Ectodermal cell (in vitro differentiated cells): Measurements from ENCODE around the gene CFAP99.
"Not testable (repeated sequence)": the region's sequence is repeated elsewhere in the genome, so short reads cannot be mapped to it uniquely, and the experiment has no call there.

Source experiments
- H3K27ac ChIP-seq: 2 replicates; pipeline ENCODE4 v1.7.0; 2013; ENCODE audit warnings: mild to moderate bottlenecking, low read depth, low read length; ENCODE audit not compliant: insufficient read depth, poor library complexity, severe bottlenecking
- H3K27me3 ChIP-seq: 2 replicates; pipeline ENCODE4 v1.7.0; 2013; ENCODE audit warnings: mild to moderate bottlenecking, low read length; ENCODE audit not compliant: insufficient read depth, control insufficient read depth, poor library complexity, severe bottlenecking
- H3K36me3 ChIP-seq: one replicate; pipeline ENCODE4 v1.7.0; 2013; ENCODE audit warnings: low read length; ENCODE audit not compliant: control insufficient read depth, insufficient read depth
- H3K4me1 ChIP-seq: one replicate; pipeline ENCODE4 v1.7.0; 2013; ENCODE audit warnings: low read length; ENCODE audit not compliant: control insufficient read depth, insufficient read depth
- H3K4me3 ChIP-seq: 2 replicates; pipeline ENCODE4 v1.7.0; 2013; ENCODE audit warnings: low read depth, low read length, control low read depth; ENCODE audit not compliant: insufficient read depth
- H3K9me3 ChIP-seq: 2 replicates; pipeline ENCODE4 v1.7.0; 2013; ENCODE audit warnings: mild to moderate bottlenecking, low read length, moderate library complexity; ENCODE audit not compliant: control insufficient read depth
- WGBS, 2 experiments: methylation state at CpG; one replicate each; pipeline ENCODE4 v1.1.7; 2013; ENCODE audit warnings: missing lambda C conversion rate in 2 of 2; 5-methylcytosine and 5-hydroxymethylcytosine counted together

Gene CFAP99

DNA sequence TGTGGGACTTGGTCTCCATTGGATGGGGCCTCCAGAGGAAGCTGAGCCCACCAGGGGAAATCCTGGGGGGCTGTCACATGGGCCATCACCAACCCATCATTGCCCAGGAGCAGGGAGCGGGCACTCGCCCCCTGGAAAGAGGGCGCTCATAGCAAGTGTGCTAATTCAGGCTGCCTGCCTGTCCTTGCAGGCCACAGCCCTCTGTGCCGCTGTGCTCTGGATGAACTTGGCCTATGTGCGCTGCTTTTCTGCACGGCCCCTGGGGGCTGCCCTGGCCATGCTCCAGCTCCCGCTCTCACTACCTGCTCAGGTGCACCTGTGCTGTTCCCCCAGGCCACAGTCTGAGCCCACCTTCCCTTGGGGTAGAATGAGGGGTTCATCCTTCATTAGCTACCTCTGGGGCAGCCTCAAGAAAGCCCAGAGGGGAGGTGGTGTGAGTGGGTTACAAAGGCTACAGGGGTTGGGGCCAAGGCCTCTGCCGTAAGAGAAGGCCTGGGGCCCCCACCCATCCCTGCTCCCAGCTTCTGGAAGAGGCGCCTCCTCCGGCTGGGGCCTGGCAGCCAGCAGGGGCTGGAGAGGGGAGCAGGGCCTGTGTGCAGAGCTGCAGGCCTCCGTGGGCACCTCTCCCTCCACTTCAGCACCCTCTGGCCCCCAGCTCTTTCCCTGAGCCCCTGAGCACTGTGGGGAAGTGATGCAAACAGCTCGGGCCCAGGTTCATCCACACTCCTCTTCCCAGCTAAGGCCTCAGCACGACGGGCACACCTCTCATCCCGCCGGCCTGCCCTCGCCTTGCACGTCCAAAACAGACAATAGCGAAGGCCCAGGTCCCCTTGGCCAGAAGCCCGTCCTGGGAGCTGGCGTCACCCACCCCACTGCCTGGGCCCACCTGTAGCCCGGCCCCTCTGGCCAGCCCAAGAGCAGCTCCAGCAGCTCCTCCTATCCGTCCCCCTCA, 8.9 kb downstream of the CFAP99 start:
- no peaks in the 10 kb centered on the region for H3K27me3 ChIP-seq
- H3K36me3 ChIP-seq = no peaks in the 10 kb centered on the region
- 90 to 92% methylated on average over 23 of the region's 23 CpGs for WGBS, 2 experiments

DNA sequence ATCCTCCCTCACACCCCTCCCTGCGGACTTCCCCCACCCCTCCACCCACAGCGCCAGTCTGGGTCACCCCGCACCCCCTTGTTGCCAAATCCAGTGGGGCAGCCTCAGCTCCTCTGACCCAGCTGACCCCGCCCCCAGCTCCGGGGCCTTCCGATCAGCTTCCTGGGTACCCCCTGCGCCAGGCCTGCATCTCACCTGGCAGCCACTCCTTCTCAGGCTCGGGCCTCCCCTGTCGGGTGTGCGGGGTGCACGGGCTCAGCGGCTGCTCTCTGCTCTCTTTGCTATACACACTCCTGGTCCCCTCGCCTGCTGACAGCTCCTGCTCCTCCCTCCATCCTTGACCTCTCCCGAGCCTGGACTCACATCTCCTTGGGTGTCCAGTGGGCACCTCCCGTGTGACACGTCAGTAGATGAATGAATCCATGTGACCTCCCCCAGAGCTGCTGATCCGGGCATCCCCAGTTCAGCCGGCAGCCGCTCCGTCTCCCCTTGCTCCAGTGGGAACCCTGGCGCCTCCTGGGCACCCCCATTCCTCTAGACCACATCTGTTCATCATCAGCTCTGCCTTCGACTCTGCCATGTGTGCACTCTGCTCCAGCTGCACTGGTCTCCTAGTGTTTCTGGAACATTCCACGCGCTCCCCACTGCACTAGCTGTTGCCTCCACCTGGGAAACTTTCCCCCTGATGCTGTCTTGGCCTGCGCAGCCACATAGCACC, 9.9 kb downstream of the CFAP99 start:
- H3K36me3 ChIP-seq = no peaks in the 10 kb centered on the region
- H3K27ac ChIP-seq = no peak overlapping the region
- H3K4me1 ChIP-seq = no peaks in the 10 kb centered on the region
- H3K4me3 ChIP-seq = no peak overlapping the region
- 89 to 92% methylated on average over 25 of the region's 25 CpGs for WGBS, 2 experiments
- H3K27me3 ChIP-seq = no peaks in the 10 kb centered on the region
- no peaks in the 10 kb centered on the region for H3K9me3 ChIP-seq

More for the DNA sequence above, 8.9 kb downstream of the CFAP99 start:
- no peak overlapping the region for H3K4me3 ChIP-seq
- no peaks in the 10 kb centered on the region for H3K4me1 ChIP-seq
- H3K9me3 ChIP-seq = no peaks in the 10 kb centered on the region
- no peak overlapping the region for H3K27ac ChIP-seq

DNA sequence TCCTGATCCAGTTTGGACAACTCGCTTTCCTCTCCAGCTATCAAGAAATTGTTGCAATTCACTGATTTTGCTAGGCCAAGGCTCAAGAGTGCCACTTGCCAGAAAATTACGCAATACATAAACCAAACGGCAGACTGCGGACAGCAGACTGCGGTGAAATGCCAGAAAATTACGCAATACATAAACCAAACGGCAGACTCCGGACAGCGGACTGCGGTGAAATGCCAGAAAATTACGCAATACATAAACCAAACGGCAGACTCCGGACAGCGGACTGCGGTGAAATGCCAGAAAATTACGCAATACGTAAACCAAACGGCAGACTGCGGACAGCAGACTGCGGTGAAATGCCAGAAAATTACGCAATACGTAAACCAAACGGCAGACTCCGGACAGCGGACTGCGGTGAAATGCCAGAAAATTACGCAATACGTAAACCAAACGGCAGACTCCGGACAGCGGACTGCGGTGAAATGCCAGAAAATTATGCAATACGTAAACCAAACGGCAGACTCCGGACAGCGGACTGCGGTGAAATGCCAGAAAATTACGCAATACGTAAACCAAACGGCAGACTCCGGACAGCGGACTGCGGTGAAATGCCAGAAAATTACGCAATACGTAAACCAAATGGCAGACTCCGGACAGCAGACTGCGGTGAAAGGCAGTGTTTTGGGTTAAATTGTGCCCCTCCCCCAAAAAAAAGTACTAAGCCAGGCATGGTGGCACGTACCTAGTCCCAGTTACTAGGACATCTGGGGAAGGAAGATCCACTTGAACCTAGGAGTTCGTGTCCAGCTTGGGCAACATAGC, 11.4 kb downstream of the CFAP99 start:
- 93 to 95% methylated on average over 39 to 44 of the region's 49 CpGs for WGBS, 2 experiments
- not testable (repeated sequence) for H3K4me3 ChIP-seq, H3K4me1 ChIP-seq, H3K9me3 ChIP-seq, H3K27me3 ChIP-seq, H3K36me3 ChIP-seq, H3K27ac ChIP-seq

DNA sequence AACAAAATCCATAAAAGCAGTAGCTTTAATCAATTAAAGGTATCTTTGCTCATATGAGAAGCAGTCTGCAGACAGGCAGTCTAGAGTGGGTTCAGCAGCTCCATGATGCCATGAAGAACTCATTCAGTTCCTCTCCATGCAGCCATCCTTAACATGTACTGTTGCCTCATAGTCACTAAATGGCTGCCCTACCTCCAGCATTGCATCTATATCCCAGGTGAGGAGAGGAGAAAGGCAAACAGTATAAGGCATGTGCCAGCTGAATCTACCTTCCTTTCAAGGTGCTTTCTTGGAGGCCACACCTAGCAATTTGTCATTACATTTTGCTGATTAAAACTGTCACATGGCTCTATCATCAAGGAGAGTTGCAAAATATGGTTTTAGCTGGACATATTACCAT, 13.2 kb downstream of the CFAP99 start:
- Histone ChIP-seq H3K9me3 (no peaks in the 10 kb centered on the region), H3K27me3 (no peaks in the 10 kb centered on the region), H3K4me3 (no peak overlapping the region), H3K4me1 (peaks cover 5% of the 10 kb centered on the region), H3K36me3 (no peaks in the 10 kb centered on the region), H3K27ac (no peak overlapping the region)

DNA sequence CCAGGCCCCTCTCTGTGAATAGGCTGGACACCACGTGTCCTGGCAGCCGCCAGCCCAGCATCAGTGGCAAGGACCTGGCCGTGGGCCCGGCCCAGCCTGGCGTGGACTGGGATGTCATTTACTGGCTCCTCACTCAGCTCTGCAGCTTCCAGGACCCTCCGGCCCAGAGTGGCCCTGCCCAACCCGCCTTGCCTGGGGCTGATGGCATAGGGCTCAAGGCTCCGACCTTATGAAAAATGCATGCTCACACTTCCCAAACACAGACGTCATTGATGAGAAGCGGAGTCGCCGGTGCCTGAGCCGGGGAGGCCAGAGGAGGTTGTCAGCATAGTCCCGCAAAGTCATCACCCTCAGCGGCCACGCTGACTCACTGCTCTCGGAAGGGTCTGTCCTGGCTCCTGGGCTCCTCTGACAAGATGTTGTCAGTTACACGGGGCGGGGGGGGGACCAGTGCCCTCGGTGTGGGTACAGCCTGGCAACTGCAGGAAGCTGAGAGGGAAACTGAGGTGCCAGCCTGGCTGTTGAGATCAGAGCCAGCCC, 14.3 kb downstream of the CFAP99 start:
- Histone ChIP-seq H3K4me3 (no peak overlapping the region), H3K27ac (no peak overlapping the region), H3K36me3 (no peaks in the 10 kb centered on the region), H3K4me1 (peaks cover 5% of the 10 kb centered on the region), H3K27me3 (no peaks in the 10 kb centered on the region), H3K9me3 (no peaks in the 10 kb centered on the region)
- WGBS, 2 experiments = 87 to 88% methylated on average over 20 of the region's 20 CpGs

DNA sequence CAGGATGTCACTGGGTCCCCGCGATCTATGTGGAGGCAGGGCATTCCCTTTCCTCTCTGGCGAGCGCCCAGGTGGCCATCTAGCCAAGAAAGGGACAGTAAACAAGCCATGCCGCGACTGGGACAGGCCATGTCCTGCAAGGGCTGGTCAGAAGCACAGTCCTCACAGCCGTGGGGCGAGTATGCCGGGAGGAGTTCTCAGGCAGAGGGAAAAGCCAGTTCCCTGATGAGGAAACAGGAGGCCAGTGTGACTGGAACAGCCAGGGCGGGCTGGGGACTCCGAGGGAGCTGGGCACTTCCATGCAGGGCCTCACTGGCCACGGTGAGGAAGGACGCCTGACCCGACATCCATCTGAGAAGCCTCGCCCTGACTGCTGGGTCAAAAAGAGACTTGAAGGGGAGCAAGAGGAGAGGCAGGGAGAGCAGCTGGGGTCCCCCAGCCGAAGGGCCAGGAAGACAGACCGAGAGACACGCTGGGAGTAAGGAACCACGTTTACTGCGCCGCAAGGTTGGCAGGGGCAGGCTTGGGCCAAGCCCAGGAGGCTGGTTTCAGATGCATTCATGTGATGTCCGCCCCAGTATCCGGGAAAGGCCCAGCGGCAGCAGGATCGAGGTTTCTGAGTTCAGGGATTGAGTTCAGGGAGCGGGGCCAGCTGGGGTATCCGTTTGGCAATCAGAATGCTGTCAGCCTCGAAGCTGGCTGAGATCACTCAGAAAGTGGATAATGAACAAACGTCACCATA, 15.0 kb downstream of the CFAP99 start:
- no peak overlapping the region for H3K27ac ChIP-seq
- H3K4me1 ChIP-seq = peaks cover 8% of the 10 kb centered on the region
- WGBS, 2 experiments = 87 to 88% methylated on average over 29 of the region's 29 CpGs
- H3K4me3 ChIP-seq = no peak overlapping the region
- H3K27me3 ChIP-seq = no peaks in the 10 kb centered on the region
- H3K9me3 ChIP-seq = no peaks in the 10 kb centered on the region
- H3K36me3 ChIP-seq = no peaks in the 10 kb centered on the region

DNA sequence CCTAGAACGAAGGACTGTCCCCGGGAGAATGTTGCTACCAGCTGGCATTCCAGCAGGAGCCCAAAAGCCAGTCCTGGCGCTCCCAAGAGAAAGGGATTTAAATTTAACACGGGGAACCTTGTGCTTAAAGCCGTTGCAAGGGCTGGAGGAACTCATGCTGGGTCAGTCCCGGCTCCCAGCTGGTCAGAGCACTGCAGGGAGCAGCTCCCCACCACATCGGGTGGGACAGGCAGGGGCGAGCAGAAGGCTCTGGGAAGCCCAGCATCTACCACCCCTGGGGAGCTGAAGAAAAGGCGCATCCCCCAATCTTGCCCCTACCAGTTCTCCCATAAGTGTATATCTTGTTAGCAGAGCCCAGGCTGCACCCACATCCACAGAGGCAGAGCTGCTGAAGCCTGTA, 15.7 kb downstream of the CFAP99 start:
- WGBS, 2 experiments = 59 to 65% methylated on average over 9 of the region's 9 CpGs
- Histone ChIP-seq H3K27ac (no peak overlapping the region), H3K36me3 (no peaks in the 10 kb centered on the region)

DNA sequence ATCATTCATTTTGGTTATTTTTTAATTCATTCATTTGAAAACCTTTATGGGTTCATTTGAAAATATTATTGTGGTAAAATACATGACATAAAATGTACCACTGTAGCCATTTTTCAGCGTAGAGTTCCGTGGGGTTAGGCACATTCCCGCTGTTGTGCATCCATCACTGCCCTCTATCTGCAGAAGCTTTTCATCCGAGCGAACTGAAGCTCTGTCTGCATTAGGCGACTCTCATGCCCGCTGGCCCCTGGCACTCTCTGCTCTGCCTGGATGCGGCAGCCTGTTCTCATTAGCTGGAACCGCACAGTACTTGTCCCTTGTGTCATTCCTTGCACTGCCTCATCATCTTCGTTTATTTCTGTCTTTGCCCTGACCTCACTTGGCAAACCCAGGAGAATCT, 17.5 kb downstream of the CFAP99 start:
- no peaks in the 10 kb centered on the region for H3K9me3 ChIP-seq
- H3K36me3 ChIP-seq = no peaks in the 10 kb centered on the region
- WGBS, 2 experiments = 80 to 83% methylated on average over 10 of the region's 10 CpGs
- H3K27me3 ChIP-seq = no peaks in the 10 kb centered on the region
- H3K4me1 ChIP-seq = peaks cover 9% of the 10 kb centered on the region
- H3K4me3 ChIP-seq = no peak overlapping the region
- no peak overlapping the region for H3K27ac ChIP-seq

More for the DNA sequence above, 15.7 kb downstream of the CFAP99 start:
- H3K4me1 ChIP-seq = peaks cover 9% of the 10 kb centered on the region
- no peaks in the 10 kb centered on the region for H3K27me3 ChIP-seq
- no peaks in the 10 kb centered on the region for H3K9me3 ChIP-seq
- no peak overlapping the region for H3K4me3 ChIP-seq

DNA sequence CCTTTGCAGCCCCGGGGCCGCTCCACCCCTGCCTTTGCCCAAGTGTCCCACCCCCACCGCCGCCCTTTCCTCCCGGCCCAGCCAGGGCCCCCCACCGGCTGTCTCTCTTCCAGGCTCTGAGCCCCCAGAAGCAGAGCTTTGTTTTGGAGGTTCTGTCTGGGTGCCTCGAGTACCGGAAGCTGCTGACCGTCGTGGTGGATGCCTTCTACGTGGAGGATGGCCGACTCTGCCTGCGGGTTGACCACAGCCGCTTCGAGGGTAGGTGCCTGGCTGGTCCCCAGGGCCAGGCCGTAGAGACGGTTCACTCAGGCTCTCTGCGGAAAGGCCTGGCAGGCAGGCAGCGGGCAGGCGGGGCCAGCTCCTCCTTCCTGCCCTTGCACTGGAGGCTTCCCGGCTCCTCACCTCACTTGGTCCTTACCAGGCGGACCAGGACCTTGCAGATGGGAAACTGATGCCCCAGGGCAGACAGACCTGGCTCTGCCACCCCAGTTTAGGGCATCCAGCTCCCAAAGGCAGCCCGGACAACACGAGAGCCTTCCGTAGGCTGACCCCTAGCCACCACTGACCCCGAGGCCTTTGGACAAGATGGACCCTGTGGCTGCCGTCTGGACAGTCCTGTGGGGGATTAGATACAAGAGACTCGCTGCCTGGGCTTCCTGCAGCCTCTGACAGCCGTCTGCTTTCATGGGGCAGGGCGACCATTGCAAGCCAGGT, 18.2 kb downstream of the CFAP99 start:
- 88% methylated on average over 30 of the region's 30 CpGs for WGBS, 2 experiments
- no peaks in the 10 kb centered on the region for H3K27me3 ChIP-seq

More for the DNA sequence above, 18.2 kb downstream of the CFAP99 start:
- Histone ChIP-seq H3K4me3 (no peak overlapping the region), H3K4me1 (peaks cover 9% of the 10 kb centered on the region), H3K36me3 (no peaks in the 10 kb centered on the region), H3K9me3 (no peaks in the 10 kb centered on the region), H3K27ac (no peak overlapping the region)
